Breast epithelium (tissue), 3 donors: ENCODE data around the gene ZNF324B.

Experiments used
- CTCF ChIP-seq, 3 donors: fragments of 450-650 bp; IDR thresholded peaks; one replicate each; pipeline ENCODE4 v1.5.1; 2016 to 2017; ENCODE audit warnings: antibody characterized with exemption in 3 of 3, mild to moderate bottlenecking in 3 of 3, moderate library complexity in 3 of 3
- POLR2A ChIP-seq: fragments of 450-650 bp; IDR thresholded peaks from one replicate; pipeline ENCODE4 v1.6.1; 2016; ENCODE audit warnings: antibody characterized with exemption, mild to moderate bottlenecking, moderate library complexity

- TF ChIP-seq CTCF (IDR thresholded peaks at IDR 0.05) (no peak), POLR2A (no peak)
These were observed 22.8 kb upstream of the ZNF324B start for GRCh38 chr19:58428617-58429016.
